CD14-positive monocyte (primary cell): ENCODE data around the gene TAAR2. TPM values are rescaled to one million over a fixed set of nuclear protein-coding genes. Genes with fewer than 3 reads are reported as not detected.

Experiments used
- DNase-seq, 3 donors: peaks; one replicate each; pipeline ENCODE4 v3.0.0-alpha.2; 2011 to 2022
- H2AFZ ChIP-seq: 2 replicates; pipeline ENCODE4 v1.6.0; 2012; ENCODE audit warnings: mild to moderate bottlenecking, low read depth, low read length, inconsistent platforms; ENCODE audit not compliant: insufficient read depth, poor library complexity, severe bottlenecking
- H3K27ac ChIP-seq, 2 donors: 1 replicate in 1 of 2; 2 replicates in 1 of 2; pipeline ENCODE4 v1.5.1; 2012 to 2013; ENCODE audit warnings: low read length in 2 of 2, control low read depth in 1 of 2, inconsistent platforms in 1 of 2, low read depth in 1 of 2, mild to moderate bottlenecking in 1 of 2
- H3K27me3 ChIP-seq, 2 donors: one replicate each; pipeline versions ENCODE4 v1.6.0 to v1.6.1; 2011 to 2013; ENCODE audit warnings: low read length in 2 of 2; ENCODE audit not compliant: control insufficient read depth in 2 of 2, insufficient read depth in 2 of 2
- H3K36me3 ChIP-seq, 2 donors: replicated peaks in 1 of 2; 1 replicate in 1 of 2; 2 replicates in 1 of 2; pipeline versions ENCODE4 v1.5.1 to v1.6.1; 2012 to 2013; ENCODE audit warnings: low read length in 2 of 2, control low read depth in 1 of 2, inconsistent platforms in 1 of 2, mild to moderate bottlenecking in 1 of 2; ENCODE audit not compliant: insufficient read depth in 2 of 2, control insufficient read depth in 1 of 2
- H3K4me1 ChIP-seq, 2 donors: 1 replicate in 1 of 2; 2 replicates in 1 of 2; pipeline versions ENCODE4 v1.5.1 to v1.6.1; 2012 to 2013; ENCODE audit warnings: low read length in 2 of 2, control low read depth in 1 of 2, inconsistent platforms in 1 of 2, mild to moderate bottlenecking in 1 of 2, moderate library complexity in 1 of 2; ENCODE audit not compliant: insufficient read depth in 2 of 2, control insufficient read depth in 1 of 2
- H3K4me2 ChIP-seq: replicated peaks from 2 replicates; pipeline ENCODE3; 2012; ENCODE audit warnings: low read length, moderate library complexity, mild to moderate bottlenecking; ENCODE audit not compliant: poor library complexity, severe bottlenecking; ENCODE audit errors: extremely low read depth
- H3K4me3 ChIP-seq, 3 experiments: fragments of 200-600 bp in 1 of 3; sonication (generic) in 1 of 3; replicated peaks in 1 of 3; 1 replicate in 2 of 3; 2 replicates in 1 of 3; pipeline ENCODE4 v1.5.1; 2011 to 2013; ENCODE audit warnings: low read length in 3 of 3, mild to moderate bottlenecking in 3 of 3, control low read depth in 2 of 3, low read depth in 2 of 3, inconsistent platforms in 1 of 3, moderate library complexity in 1 of 3
- H3K79me2 ChIP-seq: 2 replicates; pipeline ENCODE4 v1.6.0; 2012; ENCODE audit warnings: mild to moderate bottlenecking, control low read depth, inconsistent platforms, low read length, moderate library complexity; ENCODE audit not compliant: insufficient read depth
- H3K9ac ChIP-seq: 2 replicates; pipeline ENCODE4 v1.6.0; 2017; ENCODE audit warnings: low read length, mild to moderate bottlenecking; ENCODE audit not compliant: insufficient read depth, poor library complexity, severe bottlenecking
- H3K9me3 ChIP-seq, 2 donors: replicated peaks in 1 of 2; 1 replicate in 1 of 2; 2 replicates in 1 of 2; pipeline versions ENCODE4 v1.5.1 to v1.6.1; 2012 to 2013; ENCODE audit warnings: low read length in 2 of 2, control low read depth in 1 of 2; ENCODE audit not compliant: control insufficient read depth in 1 of 2, insufficient read depth in 1 of 2
- H4K20me1 ChIP-seq: 2 replicates; pipeline ENCODE4 v1.6.0; 2012; ENCODE audit warnings: mild to moderate bottlenecking, low read length, control low read depth, moderate library complexity; ENCODE audit not compliant: insufficient read depth
- H3K27ac Mint-ChIP-seq, 7 donors: one replicate each; pipeline ENCODE4 v1.8.0; 2020; ENCODE audit warnings: mild to moderate bottlenecking in 7 of 7, mixed read lengths in 7 of 7, moderate library complexity in 6 of 7, inconsistent platforms in 2 of 7
- H3K27me3 Mint-ChIP-seq, 3 donors: one replicate each; pipeline ENCODE4 v1.8.0; 2021 to 2022; ENCODE audit warnings: low read depth in 3 of 3, mild to moderate bottlenecking in 3 of 3, mixed read lengths in 3 of 3, moderate library complexity in 3 of 3, inconsistent platforms in 1 of 3
- H3K36me3 Mint-ChIP-seq, 2 donors: one replicate each; pipeline ENCODE4 v1.8.0; 2020; ENCODE audit warnings: mixed read lengths in 2 of 2, inconsistent platforms in 1 of 2, mild to moderate bottlenecking in 1 of 2
- H3K4me1 Mint-ChIP-seq: one replicate; pipeline ENCODE4 v1.8.0; 2020; ENCODE audit warnings: mild to moderate bottlenecking, mixed read lengths
- H3K4me3 Mint-ChIP-seq, 2 donors: one replicate each; pipeline ENCODE4 v1.8.0; 2020; ENCODE audit warnings: mild to moderate bottlenecking in 2 of 2, mixed read lengths in 2 of 2, moderate library complexity in 1 of 2
- H3K9me3 Mint-ChIP-seq, 7 donors: one replicate each; pipeline ENCODE4 v1.8.0; 2020 to 2022; ENCODE audit warnings: mixed read lengths in 7 of 7, mild to moderate bottlenecking in 6 of 7, moderate library complexity in 6 of 7, inconsistent platforms in 2 of 7
- CTCF ChIP-seq: fragments of 200-600 bp; IDR thresholded peaks from one replicate; pipeline ENCODE4 v1.8.0; 2022; ENCODE audit warnings: antibody characterized with exemption, mild to moderate bottlenecking
- WGBS: methylation state at CpG from one replicate; pipeline ENCODE4 v1.1.5; 2013; ENCODE audit warnings: missing lambda C conversion rate; ENCODE audit not compliant: insufficient coverage; 5-methylcytosine and 5-hydroxymethylcytosine counted together
- intact Hi-C, 2 donors: fragments of 100-400 bp; cut with micrococcal nuclease; formaldehyde crosslinking; loops; one replicate each; pipeline versions ENCODE4 v1.15.0 to v1.15.1; 2023
- polyA plus RNA-seq, 3 donors: library from polyadenylated mRNA; depleted of rRNA in 1 of 3; unstranded in 2 of 3; stranded (reverse) in 1 of 3; fragments of 300-500 nt in 2 of 3; fragments of >200 nt in 1 of 3; fragmentation: Illumina TruSeq in 2 of 3; gene quantifications; 1 replicate in 2 of 3; 2 replicates in 1 of 3; pipeline ENCODE4 v1.2.3, GENCODE V29; 2012 to 2021

Gene TAAR2
- polyA plus RNA-seq, 3 donors, result not detected

- no peaks in the 10 kb centered on the region for H3K9me3 ChIP-seq
- H3K36me3 ChIP-seq, result no peaks in the 10 kb centered on the region
- H3K9ac ChIP-seq, result no peak within 1 kb of the TSS
- intact Hi-C loops, result no loop called here
- peaks cover 0 to 13% of the 10 kb centered on the region in 2 donors for H3K27me3 ChIP-seq
- no peak within 1 kb of the TSS for H2AFZ ChIP-seq
- no peak within 1 kb of the TSS for H3K4me3 ChIP-seq
- TF ChIP-seq CTCF, result no peak
- Mint-ChIP-seq H3K4me1 (peaks cover 11% of the 10 kb centered on the region), H3K36me3 (no peaks in the 10 kb centered on the region), H3K4me3 (peak within 1 kb of the TSS in 1 of 2 donors; percentile 43), H3K9me3 (peaks cover 0 to 2% (median 0%) of the 10 kb centered on the region in 7 donors), H3K27ac (no peak within 1 kb of the TSS), H3K27me3 (peaks cover 4 to 10% (median 8%) of the 10 kb centered on the region in 3 donors)
- no peak within 1 kb of the TSS for H3K27ac ChIP-seq
- peaks cover 10 to 16% of the 10 kb centered on the region in 2 donors for H3K4me1 ChIP-seq
- DNase-seq, result no peak
- H3K4me2 ChIP-seq, result no peak within 1 kb of the TSS
- no peaks in the 10 kb centered on the region for H3K79me2 ChIP-seq
- 96% methylated on average over 9 of the region's 15 CpGs for WGBS
- H4K20me1 ChIP-seq, result no peaks in the 10 kb centered on the region
These were observed 53.8 kb downstream of the TAAR2 start, which contains the start of gene TAAR6 for GRCh38 chr6:132570221-132570777. Gene TAAR6, plus strand, starts transcription at chr6:132570322. Its CDS starts 0 bp downstream, at chr6:132570322.

- Histone ChIP-seq H3K9me3 (no peaks in the 10 kb centered on the region), H3K79me2 (no peaks in the 10 kb centered on the region), H3K4me2 (no peak overlapping the region), H2AFZ (no peak overlapping the region), H3K27me3 (peaks cover 0 to 16% of the 10 kb centered on the region in 2 donors), H3K27ac (no peak overlapping the region), H3K9ac (no peak overlapping the region), H4K20me1 (no peaks in the 10 kb centered on the region), H3K36me3 (no peaks in the 10 kb centered on the region), H3K4me1 (peaks cover 10 to 16% of the 10 kb centered on the region in 2 donors), H3K4me3 (no peak overlapping the region)
- no peak for DNase-seq
- Mint-ChIP-seq H3K9me3 (no peaks in the 10 kb centered on the region), H3K27ac (no peak overlapping the region), H3K36me3 (no peaks in the 10 kb centered on the region), H3K4me1 (peaks cover 11% of the 10 kb centered on the region), H3K4me3 (no peak overlapping the region), H3K27me3 (peaks cover 4 to 12% (median 10%) of the 10 kb centered on the region in 3 donors)
- TF ChIP-seq CTCF, result no peak
- WGBS, result 94% methylated on average over 2 of the region's 4 CpGs
- intact Hi-C loops, result no loop called here
These were observed 54.9 kb downstream of the TAAR2 start for GRCh38 chr6:132569170-132569569.
